HG03442 (cell line): Measurements from ENCODE around the gene INPP5F.

Experiments used
- ATAC-seq: cut with Tn5 transposase; IDR thresholded peaks from one replicate; pipeline ENCODE4 v1.9.1; 2021; ENCODE audit warnings: mild to moderate bottlenecking, moderate library complexity; ENCODE audit not compliant: unreplicated experiment

The INPP5F gene

DNA sequence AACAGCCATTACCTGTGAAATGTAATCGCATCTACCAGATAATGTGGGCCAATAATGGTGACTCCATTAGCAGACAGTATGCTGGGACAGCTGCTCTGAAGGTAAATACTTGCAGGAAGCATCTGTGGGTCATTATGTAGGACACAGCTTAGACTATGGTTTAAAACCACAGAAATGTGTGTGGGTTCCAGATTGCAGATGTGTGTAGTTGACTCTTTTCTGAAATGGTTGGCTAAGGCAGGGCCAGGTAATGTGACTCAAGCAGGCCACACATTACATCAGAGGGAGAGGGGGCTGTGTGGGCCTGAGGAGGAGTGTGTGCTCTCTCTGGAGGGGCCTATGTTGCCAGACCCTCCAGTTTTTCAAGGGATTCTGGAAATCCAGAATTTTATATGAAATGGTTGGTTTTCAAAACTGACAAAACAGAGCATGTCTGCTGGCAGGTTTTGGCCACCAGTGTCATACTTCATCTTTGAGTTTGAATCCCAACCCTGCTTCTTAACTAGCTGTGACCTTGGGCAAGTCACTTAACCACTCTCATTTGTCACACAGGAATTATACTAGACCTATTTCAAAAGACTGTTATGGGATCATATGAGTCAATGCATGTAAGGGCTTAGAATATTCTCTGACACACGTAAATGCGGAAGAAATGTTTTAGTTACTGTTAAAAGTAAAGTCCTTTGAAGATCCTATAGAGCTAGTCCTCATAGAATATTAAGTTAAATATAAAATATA lies 82.3 kb downstream of the INPP5F start:
- ATAC-seq, result peak; percentile 70

DNA sequence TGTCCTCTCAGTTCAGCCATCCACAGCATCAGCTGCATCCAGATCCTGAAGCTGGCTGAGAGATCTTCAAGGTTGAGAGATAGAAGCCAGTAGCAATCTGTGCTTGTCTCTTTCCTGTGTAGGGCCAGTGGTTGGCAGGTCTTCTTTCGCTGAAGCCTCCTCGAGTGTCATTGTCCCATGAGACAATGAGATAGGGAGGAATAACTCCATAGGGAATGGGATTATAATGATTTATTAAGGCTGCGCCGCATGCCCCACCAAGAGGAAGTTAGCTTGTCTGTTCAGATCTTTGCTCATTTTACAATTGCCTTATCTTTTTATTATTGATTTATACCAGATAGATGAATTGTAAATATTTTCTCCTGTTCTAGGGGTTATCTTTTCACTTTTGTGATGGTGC lies 85.3 kb downstream of the INPP5F start:
- no peak for ATAC-seq

DNA sequence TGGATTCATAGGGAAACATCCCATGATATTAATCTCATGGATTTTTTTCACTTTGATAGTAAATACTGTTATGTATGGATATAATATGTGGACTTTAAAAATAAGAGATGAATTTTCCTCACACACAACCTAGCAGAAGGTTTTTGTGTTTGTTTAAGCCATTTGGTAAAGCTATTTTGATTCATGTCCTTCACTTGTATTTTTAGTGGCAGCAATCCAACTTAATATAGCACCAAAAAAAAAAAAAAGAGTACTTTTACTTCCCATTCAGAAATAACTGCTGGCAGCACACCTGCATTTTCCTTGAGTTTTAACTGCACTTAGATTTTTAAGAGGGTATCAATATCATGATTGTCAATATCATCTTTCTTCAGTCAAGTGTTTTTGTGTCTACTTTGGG lies 86.8 kb downstream of the INPP5F start:
- ATAC-seq, result no peak

DNA sequence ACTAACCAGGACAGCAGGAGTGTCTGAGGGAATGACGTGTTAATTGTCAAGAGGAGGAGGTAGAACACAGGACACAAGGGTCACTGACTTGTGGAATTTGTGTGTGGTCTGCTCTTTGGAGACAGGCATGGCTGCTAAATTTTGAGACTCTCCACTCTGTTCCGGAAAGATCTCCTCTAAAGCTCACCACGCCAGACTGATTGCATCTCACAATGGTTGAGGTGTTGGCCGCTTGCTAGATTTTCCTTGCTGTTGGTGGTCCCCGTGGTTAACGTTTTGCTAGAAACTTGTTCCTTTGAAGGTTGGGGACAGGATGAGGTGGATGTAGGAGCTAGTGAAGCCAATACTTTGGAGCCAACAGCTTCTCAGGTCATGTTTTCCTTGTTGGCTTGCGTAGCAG lies 89.8 kb downstream of the INPP5F start:
- ATAC-seq, result no peak

DNA sequence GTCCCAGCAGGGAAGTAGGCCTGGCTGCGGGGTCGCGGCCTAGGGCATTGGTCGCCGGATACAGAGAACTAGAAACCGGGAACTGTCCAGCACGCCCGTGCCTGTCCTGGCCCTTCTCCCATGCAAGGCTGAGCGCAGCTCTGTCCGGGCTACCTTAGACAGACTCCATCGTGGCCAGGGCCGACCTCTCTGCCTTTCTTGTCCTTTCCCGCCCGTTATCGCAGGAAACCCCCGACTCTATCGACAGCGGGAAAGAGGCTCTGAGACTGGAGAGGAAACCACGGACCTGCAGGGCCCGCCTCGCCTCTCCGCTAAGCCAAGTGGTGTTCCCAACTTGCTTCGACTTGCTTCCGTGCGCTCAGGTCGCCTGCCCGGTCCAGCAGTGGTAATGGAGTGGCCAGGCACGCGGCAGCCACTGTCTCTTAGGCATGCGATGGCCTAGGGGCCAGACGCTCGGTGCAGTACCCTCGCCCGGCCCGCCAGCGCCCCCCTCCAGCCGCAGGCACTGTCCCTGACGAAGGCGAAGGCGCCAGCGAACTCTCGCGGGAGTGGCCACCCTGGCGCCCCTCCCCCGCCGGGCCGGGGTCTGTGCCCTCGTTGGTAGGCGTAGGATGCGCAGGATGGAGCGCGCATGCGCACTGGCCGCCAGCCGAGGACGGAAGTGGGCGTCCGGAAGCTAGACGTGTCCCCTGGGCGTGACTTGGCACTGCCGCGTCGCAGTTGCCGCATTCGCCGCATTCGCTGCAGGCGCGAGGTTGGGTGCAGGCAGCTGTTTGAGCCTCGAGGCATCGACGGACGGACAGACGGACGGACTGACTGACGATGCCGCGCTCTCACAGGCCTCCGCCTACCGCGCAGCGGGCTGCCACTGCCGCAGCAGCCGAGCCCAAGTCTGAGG lies 92.4 kb downstream of the INPP5F start:
- no peak for ATAC-seq

DNA sequence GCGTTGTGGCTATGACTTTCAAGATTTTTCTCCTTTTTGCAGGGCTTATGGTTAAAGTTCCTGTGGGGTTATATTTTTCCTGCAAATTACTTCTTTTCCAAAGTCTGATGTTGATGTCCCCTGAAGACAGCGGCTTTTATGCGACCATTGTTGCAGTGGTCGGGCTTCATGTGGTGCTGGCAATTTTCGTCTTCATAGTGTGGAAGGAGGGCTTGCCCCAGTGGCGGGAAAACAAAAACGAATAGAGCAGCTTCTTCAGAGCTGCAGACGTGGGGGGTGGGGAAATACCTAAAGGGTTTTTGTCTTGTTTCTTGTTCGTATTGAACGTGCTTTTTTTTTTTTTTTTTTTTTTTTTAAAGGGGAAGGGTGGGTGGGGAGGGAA lies 93.0 kb downstream of the INPP5F start:
- no peak for ATAC-seq

DNA sequence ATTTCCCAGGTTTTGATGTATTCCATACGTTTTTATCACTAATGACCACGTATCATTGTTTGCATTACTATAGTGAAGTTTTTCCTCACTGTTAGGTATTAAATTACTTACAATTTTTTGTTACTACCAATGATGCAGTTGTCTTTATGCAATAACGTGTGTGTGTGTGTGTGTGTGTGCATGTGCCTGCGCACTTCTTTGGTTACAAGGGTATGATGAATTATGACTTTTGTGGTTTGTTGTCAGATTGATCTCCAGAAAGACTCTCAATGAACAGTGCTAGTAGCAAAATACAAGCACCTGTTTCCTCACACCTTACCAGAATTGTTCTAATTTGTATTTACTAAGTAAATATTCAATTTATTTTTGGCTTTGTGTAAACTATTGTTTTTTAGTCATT lies 95.3 kb downstream of the INPP5F start:
- ATAC-seq, result no peak

DNA sequence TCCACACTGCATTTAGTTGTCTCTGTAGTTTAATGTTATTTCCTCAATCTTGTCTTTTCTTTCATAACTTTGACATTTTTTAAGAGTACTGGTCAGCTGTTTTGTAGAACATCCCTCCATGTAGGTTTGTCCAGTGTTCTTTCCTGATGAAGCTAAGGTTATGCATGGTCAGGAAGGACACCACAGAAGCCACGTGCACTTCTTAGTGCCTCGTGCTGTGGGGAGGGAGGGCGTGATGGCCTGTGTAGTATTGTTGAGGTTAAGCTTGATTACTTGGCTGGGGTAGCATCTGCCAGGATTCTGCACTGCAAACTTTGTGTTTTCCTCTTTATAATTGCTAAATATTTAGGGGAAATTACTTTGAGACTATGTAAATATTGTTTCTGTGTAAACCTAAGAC lies 98.4 kb downstream of the INPP5F start:
- no peak for ATAC-seq

DNA sequence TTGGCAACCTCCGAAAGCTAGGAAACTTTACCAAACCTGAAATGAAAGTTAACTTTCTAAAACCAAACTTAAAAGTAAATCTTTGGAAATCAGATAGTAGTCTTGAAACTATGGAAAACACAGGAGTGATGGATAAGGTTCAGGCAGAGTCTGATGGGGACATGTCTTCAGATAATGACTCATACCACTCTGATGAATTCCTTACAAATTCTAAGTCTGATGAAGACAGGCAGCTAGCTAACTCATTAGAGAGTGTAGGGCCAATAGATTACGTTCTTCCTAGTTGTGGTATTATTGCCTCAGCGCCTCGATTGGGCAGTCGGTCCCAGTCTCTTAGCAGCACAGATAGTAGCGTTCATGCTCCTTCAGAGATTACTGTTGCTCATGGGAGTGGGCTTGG lies 100.9 kb downstream of the INPP5F start:
- ATAC-seq, result no peak

DNA sequence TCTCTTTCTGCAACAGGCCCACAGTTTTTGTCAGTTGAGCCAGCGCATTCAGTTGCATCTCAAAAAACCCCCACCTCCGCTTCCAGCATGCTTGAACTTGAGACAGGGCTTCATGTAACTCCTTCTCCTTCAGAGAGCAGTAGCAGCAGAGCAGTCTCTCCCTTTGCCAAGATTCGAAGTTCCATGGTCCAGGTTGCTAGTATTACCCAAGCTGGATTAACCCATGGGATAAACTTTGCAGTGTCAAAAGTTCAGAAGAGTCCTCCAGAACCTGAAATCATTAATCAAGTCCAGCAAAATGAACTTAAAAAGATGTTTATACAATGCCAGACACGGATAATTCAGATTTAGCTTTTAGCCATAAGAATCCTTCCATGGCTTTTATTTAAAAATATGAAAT lies 101.6 kb downstream of the INPP5F start:
- ATAC-seq, result no peak

DNA sequence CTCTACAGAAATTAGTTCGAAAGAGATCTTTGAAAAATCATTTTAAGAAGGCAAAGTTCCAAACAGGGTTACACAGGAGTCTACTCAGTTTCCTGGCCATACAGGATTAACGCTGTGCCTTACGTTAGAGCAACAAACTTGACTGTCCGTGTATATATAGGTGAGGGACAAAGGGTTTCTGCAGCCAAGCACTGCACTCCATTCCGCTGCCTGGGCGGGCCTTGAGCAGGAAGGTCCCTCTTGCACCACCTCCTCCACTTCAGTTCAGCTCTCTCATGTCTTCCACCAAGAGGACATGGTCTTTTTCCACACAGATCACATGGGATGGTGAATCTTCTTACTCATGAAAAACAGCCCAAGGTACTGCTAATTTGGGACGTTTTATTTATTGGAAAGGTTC lies 103.6 kb downstream of the INPP5F start:
- no peak for ATAC-seq

DNA sequence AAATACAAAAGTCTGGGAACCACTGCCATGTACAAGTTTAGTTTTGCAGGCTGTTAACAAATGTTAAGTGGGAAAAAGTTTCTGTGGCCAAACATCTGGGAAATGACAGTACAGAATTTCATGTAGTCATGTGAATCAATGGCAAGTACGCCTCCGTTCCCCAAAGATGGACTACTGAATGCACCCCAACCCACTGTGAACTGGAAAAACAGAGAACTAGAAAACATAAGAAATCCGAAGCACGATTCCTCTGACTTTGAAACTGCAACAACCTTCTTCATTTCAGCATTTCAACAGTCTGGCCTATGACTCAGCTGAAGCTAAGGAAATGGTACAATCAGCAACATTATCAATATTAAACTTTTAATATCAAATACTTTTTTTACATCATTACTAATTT lies 105.0 kb downstream of the INPP5F start:
- no peak for ATAC-seq

DNA sequence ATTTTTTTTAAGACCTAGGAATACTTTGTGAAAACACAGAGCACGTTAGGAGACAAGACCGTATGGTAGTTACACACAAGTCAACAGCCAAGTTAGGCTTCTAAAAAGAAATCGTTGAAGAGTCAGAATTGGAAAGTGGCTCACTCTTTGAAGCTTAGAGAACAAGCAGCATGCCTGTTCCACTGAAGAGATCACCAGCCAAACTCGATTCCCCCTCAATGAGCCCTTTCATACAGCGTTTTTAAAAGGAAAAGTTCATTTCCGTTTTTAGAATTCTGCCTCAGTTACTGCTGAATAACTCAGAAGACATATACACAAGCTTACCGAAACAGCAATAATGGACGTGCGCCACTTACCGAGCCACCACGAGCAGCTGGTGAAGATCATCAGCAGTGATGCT lies 105.8 kb downstream of the INPP5F start:
- no peak for ATAC-seq

DNA sequence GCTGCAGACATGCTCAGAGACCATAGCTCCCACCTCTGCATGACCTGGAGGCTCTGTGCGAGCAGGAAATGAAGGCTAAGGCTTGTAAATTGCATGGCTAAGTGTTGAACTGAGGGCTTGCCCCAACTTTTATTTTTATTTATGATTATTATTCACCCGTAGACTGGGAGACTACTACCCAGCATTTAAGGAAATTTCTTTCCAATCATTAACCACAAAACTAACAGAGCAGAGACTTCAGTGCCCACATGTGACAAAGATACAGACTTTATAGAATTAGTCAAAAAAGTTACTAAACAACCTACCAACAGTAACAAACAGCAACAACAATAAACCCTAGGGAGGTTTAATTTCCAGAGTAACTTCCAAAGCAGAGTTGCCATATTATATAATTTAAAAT lies 107.1 kb downstream of the INPP5F start:
- no peak for ATAC-seq

DNA sequence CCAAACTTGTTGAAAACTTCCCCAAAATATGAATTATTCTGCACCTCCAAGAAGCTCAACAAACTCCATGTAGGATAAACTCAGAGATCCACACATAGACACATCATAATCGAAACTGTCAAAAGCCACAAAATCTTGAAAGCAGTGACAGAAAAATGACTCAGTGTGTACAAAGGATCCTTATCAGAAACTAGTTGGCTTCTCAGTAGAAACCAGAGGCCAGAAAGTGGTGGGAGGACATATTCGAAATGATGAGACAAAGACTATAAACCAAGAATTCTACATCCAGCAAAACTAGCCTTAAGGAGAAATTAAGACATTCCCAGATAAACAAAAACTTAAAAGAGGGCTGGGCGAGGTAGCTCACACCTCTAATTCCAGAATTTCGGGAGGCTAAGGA lies 108.3 kb downstream of the INPP5F start:
- ATAC-seq, result no peak

DNA sequence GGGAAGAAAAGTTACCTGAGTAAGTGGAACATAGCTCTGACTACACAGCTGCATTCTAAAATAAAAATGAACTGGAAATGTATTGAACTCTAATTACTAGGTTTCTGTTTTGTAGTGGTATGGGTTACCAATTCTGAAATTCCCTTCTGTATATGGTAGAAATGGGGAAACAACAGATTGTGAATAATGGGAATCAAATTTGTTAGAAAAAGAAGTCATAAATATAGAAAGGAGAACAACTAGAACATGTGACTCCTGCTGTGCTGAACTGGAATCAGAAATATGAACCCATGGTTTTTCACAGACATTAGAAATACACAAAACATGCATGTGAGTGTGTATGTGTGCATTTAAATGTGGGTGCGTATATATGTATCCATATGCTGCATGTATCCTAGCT lies 119.8 kb downstream of the INPP5F start:
- ATAC-seq, result no peak

DNA sequence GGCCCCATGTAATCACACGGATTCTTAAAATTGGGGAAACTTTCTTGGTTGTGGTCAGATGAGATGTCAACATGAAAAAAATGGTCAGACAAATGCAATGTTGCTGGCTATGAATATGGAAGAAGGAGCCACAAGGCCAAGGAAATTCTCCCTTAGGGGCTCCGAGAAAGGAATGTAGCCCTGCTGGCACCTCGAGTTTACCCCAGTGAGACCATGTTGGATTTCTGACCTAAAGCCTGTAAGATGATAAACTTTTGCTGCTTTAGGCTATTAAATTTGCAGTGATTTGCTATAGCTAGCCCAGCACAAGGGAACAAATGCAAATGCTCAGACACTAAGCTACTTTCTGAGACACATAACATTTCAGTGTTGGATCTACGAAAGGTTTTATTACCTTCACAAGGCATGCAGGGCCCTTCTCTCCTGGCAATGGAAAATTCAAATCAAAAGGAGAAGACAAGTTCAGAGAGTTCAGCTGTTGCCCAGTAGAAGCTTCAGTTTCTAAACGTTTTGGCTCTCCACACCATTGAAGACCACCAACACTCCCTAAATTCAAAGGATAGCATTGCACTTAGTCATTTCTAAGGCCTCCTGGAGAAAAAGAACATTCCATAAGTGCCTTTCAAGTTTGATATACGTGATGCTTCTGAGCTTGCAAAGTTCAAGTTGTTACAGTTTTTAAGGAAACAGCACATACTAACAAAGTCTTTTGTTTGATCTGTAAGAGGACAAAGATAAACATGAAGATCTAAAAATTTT lies 123.4 kb downstream of the INPP5F start:
- ATAC-seq, result no peak

DNA sequence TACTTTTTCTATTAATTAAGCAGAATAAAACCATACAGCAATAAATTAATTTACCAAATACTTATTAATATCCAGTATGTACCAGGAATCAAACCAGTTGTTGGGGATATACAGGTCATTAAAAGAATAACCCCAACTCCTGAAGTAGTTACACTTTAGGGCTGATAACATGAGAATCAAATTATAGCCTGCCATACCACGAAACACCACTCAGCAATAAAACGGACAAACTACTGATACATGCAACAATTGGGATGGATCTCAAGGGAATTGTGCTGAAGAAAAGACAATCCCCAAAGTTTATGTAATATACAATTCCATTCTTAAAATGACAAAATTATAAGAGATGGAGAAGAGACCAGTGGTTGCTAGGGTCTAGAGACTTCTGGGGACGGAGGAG lies 124.1 kb downstream of the INPP5F start:
- no peak for ATAC-seq

DNA sequence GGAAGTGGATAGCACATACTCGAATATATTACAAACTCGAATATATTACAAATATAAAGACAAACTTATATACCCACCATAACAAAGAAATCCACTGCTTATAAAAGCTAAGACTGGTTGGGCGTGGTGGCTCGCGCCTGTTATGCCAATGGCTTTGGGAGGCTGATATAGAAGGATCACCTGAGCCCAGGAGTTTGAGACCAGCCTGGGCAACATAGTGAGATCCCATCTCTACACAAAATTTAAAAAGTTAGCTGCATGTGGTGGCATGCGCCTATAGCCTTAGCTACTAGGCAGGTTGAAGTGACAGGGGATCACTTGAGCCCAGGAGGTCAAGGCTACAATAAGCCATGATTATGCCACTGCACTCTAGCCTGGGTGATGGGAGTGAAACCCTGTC lies 126.4 kb downstream of the INPP5F start:
- no peak for ATAC-seq

DNA sequence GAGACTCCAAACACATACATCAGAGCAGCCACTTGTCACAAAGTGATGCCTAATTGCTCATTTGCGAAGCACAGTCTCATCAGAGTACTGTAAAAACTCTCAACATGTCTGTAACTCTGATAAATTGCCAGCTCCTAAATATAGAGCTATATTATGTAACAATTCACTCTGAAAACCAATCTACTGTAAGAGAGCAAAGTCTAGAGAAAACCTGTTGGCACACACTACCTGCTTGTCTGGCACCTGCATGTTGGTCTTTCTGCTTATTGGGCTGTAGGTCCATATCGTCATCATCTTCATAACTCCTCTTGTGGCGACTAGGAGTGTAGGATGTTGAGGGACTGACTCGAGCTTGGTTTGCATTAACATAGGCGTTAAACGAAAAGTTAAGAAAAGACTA lies 127.0 kb downstream of the INPP5F start:
- no peak for ATAC-seq

DNA sequence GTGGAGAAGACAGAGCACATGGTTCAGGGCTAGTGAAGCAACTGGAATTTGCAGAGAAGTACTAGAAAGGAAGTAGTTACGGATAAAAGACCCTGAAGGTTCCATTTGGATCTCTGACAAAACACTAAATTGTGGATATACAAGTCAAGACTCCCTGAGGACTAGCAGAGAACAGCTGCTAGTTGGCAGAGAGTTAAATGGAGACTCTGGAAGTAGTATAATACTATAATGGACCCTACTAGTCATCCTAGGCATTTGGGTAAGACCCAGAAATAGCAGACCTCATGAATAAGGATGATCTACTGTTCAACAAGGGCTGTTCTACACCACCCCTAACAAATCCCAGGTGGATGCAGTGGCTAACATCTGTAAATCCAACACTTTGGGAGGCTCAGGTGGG lies 127.7 kb downstream of the INPP5F start:
- ATAC-seq, result no peak

DNA sequence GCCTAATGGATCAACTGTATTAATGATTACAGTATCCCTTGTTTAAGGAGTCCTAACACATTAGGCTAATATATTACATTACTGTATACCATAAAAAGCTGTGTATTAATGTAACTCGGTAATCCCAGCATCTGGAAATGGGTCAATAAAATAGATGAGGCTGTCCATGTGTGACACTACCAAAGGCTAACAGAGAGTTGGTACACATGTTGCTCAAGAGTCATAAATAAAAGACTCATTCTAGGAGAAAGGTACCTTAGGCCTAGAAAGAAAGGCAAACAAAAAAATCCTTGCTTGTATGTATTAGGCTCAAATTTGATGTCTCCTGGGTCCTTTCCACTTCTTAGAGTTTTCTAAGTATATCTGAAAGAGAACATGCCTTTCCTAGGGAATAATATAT lies 132.2 kb downstream of the INPP5F start:
- no peak for ATAC-seq
